Thoracic aorta (tissue), 2 donors: ENCODE data around the gene SLCO4A1. TPM values are rescaled to one million over a fixed set of nuclear protein-coding genes. Genes with fewer than 3 reads are reported as not detected.

ENCODE experiments used
- ATAC-seq: fragments of 150-250 bp; one replicate; pipeline ENCODE4 v1.8.0; 2017; ENCODE audit warnings: low read depth; ENCODE audit not compliant: insufficient number of reproducible peaks, low FRiP score
- DNase-seq: peaks from one replicate; pipeline ENCODE4 v3.0.0-alpha.2; 2020; ENCODE audit warnings: low spot score
- H3K27ac ChIP-seq, 2 donors: fragments of 200-600 bp; sonication (generic); 1 replicate in 1 of 2; 2 replicates in 1 of 2; pipeline ENCODE4 v1.5.1; 2016; ENCODE audit warnings: mild to moderate bottlenecking in 2 of 2, moderate library complexity in 2 of 2
- H3K27me3 ChIP-seq: fragments of 200-600 bp; sonication (generic); replicated peaks from 2 replicates; pipeline ENCODE4 v1.6.0; 2016; ENCODE audit warnings: mild to moderate bottlenecking; ENCODE audit not compliant: insufficient read depth
- H3K36me3 ChIP-seq: fragments of 200-600 bp; sonication (generic); one replicate; pipeline ENCODE4 v1.5.1; 2016
- H3K4me1 ChIP-seq, 2 donors: fragments of 200-600 bp; sonication (generic); 1 replicate in 1 of 2; 2 replicates in 1 of 2; pipeline versions ENCODE4 v1.5.1 to v1.6.0; 2016; ENCODE audit warnings: low read depth in 2 of 2, mild to moderate bottlenecking in 1 of 2; ENCODE audit not compliant: control insufficient read depth in 1 of 2
- H3K4me3 ChIP-seq: fragments of 200-600 bp; sonication (generic); 2 replicates; pipeline ENCODE4 v1.5.1; 2016; ENCODE audit warnings: mild to moderate bottlenecking
- H3K9me3 ChIP-seq: fragments of 200-600 bp; sonication (generic); 2 replicates; pipeline ENCODE4 v1.5.1; 2016
- total RNA-seq, 2 donors: library from RNA; depleted of rRNA; stranded (reverse); fragments of >200 nt; gene quantifications; one replicate each; pipeline versions ENCODE4 v1.1.0 to v1.2.3, GENCODE V29; 2016
- TF ChIP-seq, protein P1 (sequence below): fragments of 200-600 bp; sonication (generic); IDR thresholded peaks from one replicate; pipeline ENCODE4 v1.5.1; 2019; ENCODE audit warnings: antibody characterized with exemption

Gene SLCO4A1
- total RNA-seq, 2 donors from 2014 or later = 22.1 to 26.0 TPM

DNA sequence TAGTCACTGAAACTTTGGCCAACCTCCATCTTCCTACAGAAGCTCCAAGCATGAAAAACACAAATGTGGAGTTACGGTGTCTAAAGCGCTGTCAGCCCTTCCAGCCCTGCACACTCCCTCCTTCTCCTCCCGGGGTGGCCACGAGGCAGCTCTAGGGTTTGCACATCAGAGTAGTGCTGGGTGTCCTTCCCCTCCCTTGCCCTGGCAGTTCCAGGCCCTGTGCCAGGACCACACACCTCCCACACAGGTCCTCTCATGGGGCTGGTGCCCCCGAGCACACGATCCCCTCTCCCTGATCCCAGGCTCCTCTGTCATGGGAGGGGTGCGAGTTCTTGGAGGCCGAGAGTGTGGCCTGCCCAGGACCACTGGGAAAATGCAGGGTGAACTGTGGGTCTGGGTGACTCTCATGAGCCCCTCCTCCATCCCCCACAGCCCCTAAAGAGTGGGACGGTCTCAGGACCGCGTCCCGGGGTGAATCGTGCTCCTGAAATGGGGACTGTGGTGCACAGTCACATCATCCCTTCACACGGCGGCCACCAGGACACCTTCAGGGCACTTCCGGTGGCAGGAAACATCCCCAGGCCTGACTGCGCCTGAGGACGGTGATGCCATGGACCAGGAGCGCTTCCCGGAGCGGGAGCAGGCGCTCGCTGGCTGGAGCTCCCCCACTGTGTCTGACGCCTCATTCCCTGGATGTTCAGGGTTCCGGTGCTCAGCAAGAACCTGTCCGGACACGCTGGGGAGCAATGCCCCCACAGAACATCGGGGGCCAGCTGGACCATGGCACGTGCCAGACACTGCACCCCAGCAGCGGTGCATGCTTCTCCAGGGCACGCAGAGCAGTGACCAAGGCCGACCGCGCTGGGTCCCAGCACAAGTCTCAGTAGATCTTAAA lies 42.8 kb upstream of the SLCO4A1 start:
- DNase-seq (no peak), ATAC-seq (no peak)
- H3K4me1 ChIP-seq = peaks cover 0 to 5% of the 10 kb centered on the region in 2 donors
- no peak overlapping the region for H3K27ac ChIP-seq
- H3K36me3 ChIP-seq = no peaks in the 10 kb centered on the region
- H3K4me3 ChIP-seq = no peak overlapping the region
- no peaks in the 10 kb centered on the region for H3K27me3 ChIP-seq
- TF ChIP-seq, protein P1, sequence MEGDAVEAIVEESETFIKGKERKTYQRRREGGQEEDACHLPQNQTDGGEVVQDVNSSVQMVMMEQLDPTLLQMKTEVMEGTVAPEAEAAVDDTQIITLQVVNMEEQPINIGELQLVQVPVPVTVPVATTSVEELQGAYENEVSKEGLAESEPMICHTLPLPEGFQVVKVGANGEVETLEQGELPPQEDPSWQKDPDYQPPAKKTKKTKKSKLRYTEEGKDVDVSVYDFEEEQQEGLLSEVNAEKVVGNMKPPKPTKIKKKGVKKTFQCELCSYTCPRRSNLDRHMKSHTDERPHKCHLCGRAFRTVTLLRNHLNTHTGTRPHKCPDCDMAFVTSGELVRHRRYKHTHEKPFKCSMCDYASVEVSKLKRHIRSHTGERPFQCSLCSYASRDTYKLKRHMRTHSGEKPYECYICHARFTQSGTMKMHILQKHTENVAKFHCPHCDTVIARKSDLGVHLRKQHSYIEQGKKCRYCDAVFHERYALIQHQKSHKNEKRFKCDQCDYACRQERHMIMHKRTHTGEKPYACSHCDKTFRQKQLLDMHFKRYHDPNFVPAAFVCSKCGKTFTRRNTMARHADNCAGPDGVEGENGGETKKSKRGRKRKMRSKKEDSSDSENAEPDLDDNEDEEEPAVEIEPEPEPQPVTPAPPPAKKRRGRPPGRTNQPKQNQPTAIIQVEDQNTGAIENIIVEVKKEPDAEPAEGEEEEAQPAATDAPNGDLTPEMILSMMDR = no peak
- no peaks in the 10 kb centered on the region for H3K9me3 ChIP-seq

DNA sequence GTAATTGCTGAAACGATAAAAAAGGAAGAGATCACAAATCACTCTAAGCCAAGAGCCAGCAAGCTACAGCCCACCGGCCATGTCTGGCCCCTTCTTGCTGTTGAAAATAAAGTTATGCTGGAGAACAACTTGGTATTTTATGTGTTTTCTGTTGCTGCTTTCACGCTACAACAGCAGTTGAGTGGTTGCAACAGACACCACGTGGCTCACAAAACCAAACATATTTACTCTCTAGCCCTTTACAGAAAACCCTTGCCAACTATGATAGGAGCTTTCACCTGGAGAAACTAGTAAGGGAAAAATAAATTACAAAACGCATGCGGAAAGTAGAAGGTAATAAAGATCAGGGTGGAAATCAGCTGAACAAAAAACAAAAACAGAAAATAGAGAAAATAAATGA lies 41.1 kb upstream of the SLCO4A1 start:
- TF ChIP-seq, protein P1 = no peak
- Histone ChIP-seq H3K36me3 (no peaks in the 10 kb centered on the region), H3K4me3 (no peak overlapping the region), H3K9me3 (no peaks in the 10 kb centered on the region), H3K27ac (no peak overlapping the region), H3K4me1 (peaks cover 3 to 10% of the 10 kb centered on the region in 2 donors), H3K27me3 (peaks cover 4% of the 10 kb centered on the region)
- ATAC-seq (no peak), DNase-seq (no peak)

DNA sequence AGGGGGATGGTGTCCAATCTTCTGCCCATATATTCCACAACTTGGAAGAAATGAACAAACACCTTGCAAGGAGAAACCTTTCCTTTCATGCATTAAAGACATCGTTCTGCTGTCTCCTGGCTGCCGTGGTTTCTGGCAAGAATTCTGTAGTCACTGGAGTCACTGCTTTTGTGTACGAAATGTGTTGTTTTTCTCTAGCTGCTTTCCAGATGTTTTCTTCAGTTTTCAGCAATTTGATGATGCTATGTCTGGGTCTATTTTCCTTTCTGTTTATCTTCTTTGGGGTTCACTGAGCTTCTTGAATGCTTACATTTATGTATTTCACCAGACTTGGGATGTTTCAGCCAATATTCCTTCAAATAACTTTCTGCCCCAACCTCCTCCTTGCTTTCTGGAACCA lies 40.6 kb upstream of the SLCO4A1 start:
- H3K9me3 ChIP-seq = no peaks in the 10 kb centered on the region
- no peak overlapping the region for H3K27ac ChIP-seq
- H3K27me3 ChIP-seq = peaks cover 5% of the 10 kb centered on the region
- peaks cover 8 to 15% of the 10 kb centered on the region in 2 donors for H3K4me1 ChIP-seq
- H3K36me3 ChIP-seq = no peaks in the 10 kb centered on the region
- H3K4me3 ChIP-seq = no peak overlapping the region
- TF ChIP-seq, protein P1 = no peak
- DNase-seq (no peak), ATAC-seq (no peak)

DNA sequence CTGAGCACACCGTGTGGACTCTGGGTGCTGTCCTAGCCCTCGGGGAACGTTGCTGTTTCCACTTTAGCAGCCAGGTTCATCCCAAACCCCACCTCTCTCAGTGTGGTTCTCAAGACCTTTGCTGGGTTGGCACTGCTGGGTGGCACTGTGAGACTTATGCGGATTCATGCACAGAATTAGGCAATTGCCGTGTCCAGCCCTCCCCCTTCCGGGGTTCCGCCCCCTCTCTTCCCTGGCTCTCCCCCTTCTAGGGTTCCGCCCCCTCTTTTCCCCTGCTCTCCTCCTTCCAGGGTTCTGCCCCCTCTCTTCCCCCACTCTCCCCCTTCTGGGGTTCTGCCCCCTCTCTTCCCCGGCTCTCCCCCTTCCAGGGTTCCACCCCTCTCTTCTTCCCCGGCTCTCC lies 39.8 kb upstream of the SLCO4A1 start:
- Histone ChIP-seq H3K4me3 (peak overlapping the region; percentile 36), H3K27me3 (peaks cover 5% of the 10 kb centered on the region), H3K27ac (no peak overlapping the region), H3K36me3 (no peaks in the 10 kb centered on the region), H3K4me1 (peaks cover 9 to 16% of the 10 kb centered on the region in 2 donors), H3K9me3 (no peaks in the 10 kb centered on the region)
- no peak for DNase-seq
- TF ChIP-seq, protein P1 = no peak
- ATAC-seq = no peak

DNA sequence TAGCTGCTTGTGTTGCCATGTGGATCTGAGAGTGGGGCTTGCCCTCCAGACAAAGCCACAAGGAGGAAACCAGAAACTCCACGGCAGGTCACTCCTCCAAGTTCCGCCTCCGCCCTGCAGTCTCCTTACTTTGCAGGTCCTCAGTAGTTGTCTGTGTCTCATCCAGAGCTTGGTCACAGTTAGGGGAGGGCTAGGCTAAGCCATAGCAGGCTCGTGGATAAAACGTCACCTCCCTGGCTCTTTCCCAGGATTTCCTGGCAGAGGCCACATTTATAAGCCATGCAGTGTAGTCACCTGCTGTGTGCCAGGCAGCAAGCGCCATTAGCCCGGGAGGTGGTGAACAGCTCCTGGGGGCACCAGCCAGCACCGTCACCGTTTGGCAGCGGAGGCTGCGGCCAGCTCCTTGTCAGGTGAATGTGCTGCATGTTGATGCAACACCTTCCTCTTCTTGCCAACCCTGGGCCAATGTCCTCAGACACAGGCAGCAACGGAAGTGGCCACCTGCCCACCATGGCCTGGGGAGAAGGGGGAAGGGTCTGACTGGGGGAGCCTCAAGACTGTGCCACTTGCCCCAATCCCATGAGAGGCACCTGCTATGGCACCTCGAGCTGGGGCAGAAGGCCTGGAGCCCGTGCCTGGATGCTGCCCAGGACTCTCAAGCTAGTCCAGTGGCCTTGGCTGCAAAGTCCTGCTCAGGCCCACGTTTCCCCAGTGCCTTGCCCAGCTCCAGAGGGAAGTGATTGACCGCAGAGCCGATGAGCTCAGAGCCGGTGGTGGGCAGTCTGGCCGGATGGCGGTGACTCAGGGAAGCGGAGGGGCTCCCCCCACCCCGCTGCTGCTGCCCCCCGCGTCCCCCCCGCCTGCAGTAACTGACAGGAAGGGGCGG lies 39.0 kb upstream of the SLCO4A1 start:
- DNase-seq = no peak
- Histone ChIP-seq H3K27me3 (peaks cover 5% of the 10 kb centered on the region), H3K4me3 (peak overlapping the region; percentile 36), H3K4me1 (peaks cover 9 to 16% of the 10 kb centered on the region in 2 donors), H3K9me3 (no peaks in the 10 kb centered on the region), H3K27ac (no peak overlapping the region), H3K36me3 (no peaks in the 10 kb centered on the region)
- TF ChIP-seq, protein P1 = no peak
- no peak for ATAC-seq
